Osteoblast (primary cell): ENCODE results near the gene ZNF681. TPM values are rescaled to one million over a fixed set of nuclear protein-coding genes. Genes with fewer than 3 reads are reported as not detected.

ENCODE experiments used
- DNase-seq: peaks from one replicate; pipeline ENCODE4 v3.0.0; 2011; ENCODE audit warnings: low spot score, mixed read lengths; ENCODE audit not compliant: insufficient read length; ENCODE audit errors: missing footprints
- H2AFZ ChIP-seq: 2 replicates; pipeline ENCODE4 v1.6.0; 2011; ENCODE audit warnings: mild to moderate bottlenecking, low read length
- H3K27ac ChIP-seq: 2 replicates; pipeline ENCODE4 v1.5.1; 2011; ENCODE audit warnings: mild to moderate bottlenecking, low read depth, low read length, moderate library complexity
- H3K27me3 ChIP-seq: 2 replicates; pipeline ENCODE4 v1.6.0; 2012; ENCODE audit warnings: mild to moderate bottlenecking, control low read depth, inconsistent platforms, low read length, moderate library complexity; ENCODE audit not compliant: insufficient read depth
- H3K36me3 ChIP-seq: 2 replicates; pipeline ENCODE4 v1.5.1; 2011; ENCODE audit warnings: mild to moderate bottlenecking, low read length, control low read depth, moderate library complexity; ENCODE audit not compliant: insufficient read depth
- H3K4me1 ChIP-seq: 2 replicates; pipeline ENCODE4 v1.5.1; 2011; ENCODE audit warnings: mild to moderate bottlenecking, low read length, control low read depth, moderate library complexity; ENCODE audit not compliant: insufficient read depth
- H3K4me2 ChIP-seq: 2 replicates; pipeline ENCODE4 v1.6.0; 2011; ENCODE audit warnings: mild to moderate bottlenecking, low read length; ENCODE audit not compliant: insufficient read depth
- H3K4me3 ChIP-seq: fragments of 200-600 bp; sonication (generic); 3 replicates; pipeline ENCODE4 v1.5.1; 2012; ENCODE audit warnings: mild to moderate bottlenecking, low read length, inconsistent platforms; ENCODE audit not compliant: insufficient read depth
- H3K79me2 ChIP-seq: 2 replicates; pipeline ENCODE4 v1.6.0; 2012; ENCODE audit warnings: mild to moderate bottlenecking, low read length, control low read depth, inconsistent platforms; ENCODE audit not compliant: insufficient read depth
- H3K9me3 ChIP-seq: 2 replicates; pipeline ENCODE4 v1.5.1; 2011; ENCODE audit warnings: low read depth, low read length, control low read depth
- H4K20me1 ChIP-seq: 2 replicates; pipeline ENCODE4 v1.6.0; 2012; ENCODE audit warnings: mild to moderate bottlenecking, low read length, control low read depth; ENCODE audit not compliant: insufficient read depth
- CTCF ChIP-seq: IDR thresholded peaks from 2 replicates; pipeline ENCODE4 v1.5.1; 2011; ENCODE audit warnings: mild to moderate bottlenecking, low read depth, low read length, moderate library complexity; ENCODE audit errors: extremely low read depth
- total RNA-seq: library from RNA; depleted of rRNA; stranded (reverse); fragments of >200 nt; gene quantifications from 2 replicates; pipeline ENCODE4 v1.2.3, GENCODE V29; 2012

The ZNF681 gene
- total RNA-seq, 1 donor, result 0.36 TPM

DNA sequence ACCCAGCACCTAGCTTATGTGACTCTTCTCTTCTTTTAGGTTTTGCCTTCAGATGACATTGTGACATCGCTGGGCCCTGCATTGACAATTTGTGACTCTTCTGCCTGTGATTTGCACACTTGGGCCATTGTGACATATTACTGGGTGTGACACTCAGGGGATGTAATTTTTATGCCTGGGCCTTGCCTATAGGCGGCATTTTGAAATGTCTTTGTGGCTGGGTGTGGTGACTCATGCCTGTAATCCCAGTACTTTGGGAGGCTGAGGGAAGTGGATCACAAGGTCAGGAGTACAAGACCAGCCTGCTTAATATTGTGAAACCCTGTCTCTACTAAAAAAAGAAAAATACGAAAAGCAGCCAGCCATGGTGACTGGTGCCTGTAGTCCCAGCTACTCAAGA is 28.4 kb upstream of the ZNF681 start:
- H2AFZ ChIP-seq, result no peak overlapping the region
- H3K4me1 ChIP-seq, result no peaks in the 10 kb centered on the region
- no peak for DNase-seq
- no peak overlapping the region for H3K4me2 ChIP-seq
- H3K36me3 ChIP-seq, result no peaks in the 10 kb centered on the region
- no peak overlapping the region for H3K4me3 ChIP-seq
- H4K20me1 ChIP-seq, result no peaks in the 10 kb centered on the region
- H3K27ac ChIP-seq, result no peak overlapping the region
- no peak for TF ChIP-seq CTCF
- H3K9me3 ChIP-seq, result no peaks in the 10 kb centered on the region
- H3K27me3 ChIP-seq, result no peaks in the 10 kb centered on the region
- no peaks in the 10 kb centered on the region for H3K79me2 ChIP-seq

DNA sequence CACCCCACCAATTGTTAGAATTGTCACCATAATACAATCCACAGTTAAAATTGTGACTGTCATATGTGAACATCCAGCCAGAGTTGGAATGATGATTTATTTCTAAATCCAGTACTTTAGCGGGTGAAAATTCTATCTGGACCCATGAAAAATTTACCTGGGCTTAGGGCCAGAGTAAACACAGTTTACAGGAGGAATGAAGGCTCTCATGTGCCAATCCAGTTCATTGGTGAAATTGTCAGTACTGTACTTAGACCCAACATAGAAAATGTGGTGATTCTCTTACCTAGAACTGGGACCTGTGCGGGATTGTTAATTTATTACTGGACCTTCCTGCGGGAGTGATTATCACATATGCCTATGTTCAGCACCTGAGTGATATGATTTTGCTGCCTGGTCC is 27.3 kb upstream of the ZNF681 start:
- H3K4me2 ChIP-seq, result no peak overlapping the region
- no peak overlapping the region for H2AFZ ChIP-seq
- no peaks in the 10 kb centered on the region for H3K79me2 ChIP-seq
- no peaks in the 10 kb centered on the region for H3K27me3 ChIP-seq
- DNase-seq, result no peak
- H3K27ac ChIP-seq, result no peak overlapping the region
- H3K4me1 ChIP-seq, result no peaks in the 10 kb centered on the region
- TF ChIP-seq CTCF, result no peak
- no peaks in the 10 kb centered on the region for H4K20me1 ChIP-seq
- no peaks in the 10 kb centered on the region for H3K36me3 ChIP-seq
- no peak overlapping the region for H3K4me3 ChIP-seq
- H3K9me3 ChIP-seq, result peaks cover 4% of the 10 kb centered on the region

DNA sequence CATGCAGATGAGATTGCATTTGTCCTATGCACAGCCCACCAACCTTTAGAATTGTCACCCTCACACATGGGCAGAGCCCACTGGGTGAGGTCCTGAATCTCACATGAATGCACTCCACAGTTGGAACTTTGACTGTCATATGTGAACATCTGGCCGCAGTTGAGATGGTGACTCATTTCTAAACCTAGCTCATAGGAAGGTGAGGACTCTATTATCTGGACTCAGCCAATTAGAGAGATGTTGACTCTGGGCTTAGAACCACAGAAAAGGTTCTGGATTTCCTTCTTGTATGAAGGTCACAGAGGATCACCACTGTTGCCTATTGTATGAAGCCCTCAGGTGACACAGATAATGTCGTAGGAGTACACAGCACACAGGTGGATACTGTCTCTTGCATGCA is 25.6 kb upstream of the ZNF681 start:
- H2AFZ ChIP-seq, result no peak overlapping the region
- H3K4me2 ChIP-seq, result no peak overlapping the region
- H3K9me3 ChIP-seq, result peaks cover 4% of the 10 kb centered on the region
- no peaks in the 10 kb centered on the region for H3K27me3 ChIP-seq
- H3K4me1 ChIP-seq, result no peaks in the 10 kb centered on the region
- TF ChIP-seq CTCF, result no peak
- no peak overlapping the region for H3K4me3 ChIP-seq
- no peak for DNase-seq
- no peaks in the 10 kb centered on the region for H4K20me1 ChIP-seq
- H3K27ac ChIP-seq, result no peak overlapping the region
- no peaks in the 10 kb centered on the region for H3K79me2 ChIP-seq
- H3K36me3 ChIP-seq, result no peaks in the 10 kb centered on the region

DNA sequence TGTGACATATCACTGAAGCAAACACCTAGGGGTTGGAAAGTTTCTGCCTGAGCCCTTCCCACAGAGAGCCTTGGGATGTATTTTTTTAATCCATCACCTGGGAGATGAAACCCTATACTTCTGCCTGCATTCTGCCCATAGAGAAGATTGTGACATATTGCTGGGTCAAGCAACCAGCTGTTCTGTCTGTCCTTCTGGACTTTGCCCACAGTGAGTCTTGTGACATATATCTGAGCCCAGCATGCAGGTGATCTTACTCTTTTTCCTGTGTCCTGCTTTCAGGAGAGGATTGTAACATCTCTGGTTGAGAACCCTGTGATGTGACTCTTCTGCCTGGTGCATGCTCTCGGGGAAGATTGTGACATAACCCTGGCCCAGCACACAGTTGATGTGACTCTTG is 24.9 kb upstream of the ZNF681 start:
- Histone ChIP-seq H3K9me3 (peaks cover 4% of the 10 kb centered on the region), H3K4me1 (no peaks in the 10 kb centered on the region), H3K4me3 (no peak overlapping the region), H2AFZ (no peak overlapping the region), H3K79me2 (no peaks in the 10 kb centered on the region), H3K27me3 (no peaks in the 10 kb centered on the region), H3K36me3 (no peaks in the 10 kb centered on the region), H3K27ac (no peak overlapping the region), H4K20me1 (no peaks in the 10 kb centered on the region), H3K4me2 (no peak overlapping the region)
- TF ChIP-seq CTCF, result no peak
- DNase-seq, result no peak
